ENCODE measurements around the gene POMT2.
"Not testable (repeated sequence)": the region's sequence is repeated elsewhere in the genome, so short reads cannot be mapped to it uniquely, and the experiment has no call there.

The POMT2 gene

GRCh38 chr14:77320238-77320935 lies at the start of gene POMT2:
TSS of gene POMT2 (minus strand) at chr14:77320883. CDS start at chr14:77320681, 202 bp downstream.
- peak; percentile 93 for DNase-seq (ENCODE audit: low spot score)

- no peak for DNase-seq (ENCODE audit: low spot score)
These were observed 48.6 kb upstream of the POMT2 start for GRCh38 chr14:77369285-77369684.

GRCh38 chr14:77364146-77364545 lies 43.5 kb upstream of the POMT2 start:
- no peak for DNase-seq (ENCODE audit: low spot score)

GRCh38 chr14:77359626-77360025 lies 38.9 kb upstream of the POMT2 start:
- no peak for DNase-seq (ENCODE audit: low spot score)

- DNase-seq (ENCODE audit: low spot score): no peak
These were observed 36.2 kb upstream of the POMT2 start for GRCh38 chr14:77356899-77357298.

- no peak for DNase-seq (ENCODE audit: low spot score)
These were observed 35.1 kb upstream of the POMT2 start for GRCh38 chr14:77355811-77356210.

GRCh38 chr14:77353469-77354141 lies 32.9 kb upstream of the POMT2 start:
- DNase-seq (ENCODE audit: low spot score): peak; percentile 60

GRCh38 chr14:77347751-77348150 lies 27.1 kb upstream of the POMT2 start:
- no peak for DNase-seq (ENCODE audit: low spot score)

GRCh38 chr14:77346495-77346894 lies 25.8 kb upstream of the POMT2 start:
- DNase-seq (ENCODE audit: low spot score): no peak

- DNase-seq (ENCODE audit: low spot score): no peak
These were observed 23.8 kb upstream of the POMT2 start for GRCh38 chr14:77344377-77344996.

GRCh38 chr14:77343662-77344061 lies 23.0 kb upstream of the POMT2 start:
- no peak for DNase-seq (ENCODE audit: low spot score)

- no peak for DNase-seq (ENCODE audit: low spot score)
These were observed 22.2 kb upstream of the POMT2 start for GRCh38 chr14:77342726-77343397.

- DNase-seq (ENCODE audit: low spot score): no peak
These were observed 19.7 kb upstream of the POMT2 start for GRCh38 chr14:77340389-77340788.

GRCh38 chr14:77339407-77339806 lies 18.7 kb upstream of the POMT2 start:
- DNase-seq (ENCODE audit: low spot score): no peak

- no peak for DNase-seq (ENCODE audit: low spot score)
These were observed 17.6 kb upstream of the POMT2 start for GRCh38 chr14:77338302-77338701.

GRCh38 chr14:77337880-77338279 lies 17.2 kb upstream of the POMT2 start:
- no peak for DNase-seq (ENCODE audit: low spot score)

- DNase-seq (ENCODE audit: low spot score): not testable (repeated sequence)
These were observed 16.6 kb upstream of the POMT2 start for GRCh38 chr14:77337255-77337654.

GRCh38 chr14:77335576-77335975 lies 14.9 kb upstream of the POMT2 start:
- no peak for DNase-seq (ENCODE audit: low spot score)

- no peak for DNase-seq (ENCODE audit: low spot score)
These were observed 9.2 kb upstream of the POMT2 start for GRCh38 chr14:77329872-77330271.

GRCh38 chr14:77327111-77327510 lies 6.4 kb upstream of the POMT2 start:
- DNase-seq (ENCODE audit: low spot score): no peak

GRCh38 chr14:77325746-77326094 lies 5.0 kb upstream of the POMT2 start:
- no peak for DNase-seq (ENCODE audit: low spot score)

GRCh38 chr14:77324816-77325745 lies 4.4 kb upstream of the POMT2 start:
- no peak for DNase-seq (ENCODE audit: low spot score)
